Activated CD4-positive, alpha-beta memory T cell treated with anti-CD3 and anti-CD28 coated beads, Interleukin-2, amount 10 ng/mL, durations not matched to agents 7 days and 5 days (primary cell): ENCODE data around the gene RAPGEFL1. TPM values are rescaled to one million over a fixed set of nuclear protein-coding genes. Genes with fewer than 3 reads are reported as not detected.

Source experiments
- total RNA-seq, 2 experiments: library from RNA; stranded (reverse); gene quantifications; one replicate each; pipeline ENCODE4 v1.2.3, GENCODE V29; 2021

The RAPGEFL1 gene
- total RNA-seq, 2 experiments from 2014 or later, result 4.7 to 6.0 TPM

Other genes with a start within 250 kb of the RAPGEFL1 start
- 100 to 1,000 TPM; 104 to 111 TPM for gene ORMDL3, start 249.9 kb upstream of the RAPGEFL1 start, total RNA-seq
- gene LRRC3C, start 249.7 kb upstream of the RAPGEFL1 start, total RNA-seq, result not detected
- under 1 TPM; 0.33 to 0.78 TPM for gene GSDMA, start 214.5 kb upstream of the RAPGEFL1 start, total RNA-seq
- 10 to 100 TPM; 90.3 to 92.2 TPM for gene PSMD3, start 196.7 kb upstream of the RAPGEFL1 start, total RNA-seq
- not detected for gene CSF3, start 162.0 kb upstream of the RAPGEFL1 start, total RNA-seq
- gene MED24, start 123.1 kb upstream of the RAPGEFL1 start, total RNA-seq, result 10 to 100 TPM; 82.2 to 84.2 TPM
- gene THRA, start 114.5 kb upstream of the RAPGEFL1 start, total RNA-seq, result 1 to 10 TPM; 8.4 TPM
- gene NR1D1, start 76.9 kb upstream of the RAPGEFL1 start, total RNA-seq, result 1 to 10 TPM; 5.2 to 5.9 TPM
- 100 to 1,000 TPM; 102 to 103 TPM for gene MSL1, start 55.5 kb upstream of the RAPGEFL1 start, total RNA-seq
- gene CASC3, start 36.9 kb upstream of the RAPGEFL1 start, total RNA-seq, result 10 to 100 TPM; 84.5 to 89.1 TPM
- gene WIPF2, start 41.8 kb downstream of the RAPGEFL1 start, total RNA-seq, result 10 to 100 TPM; 26.0 TPM
- gene CDC6, start 110.4 kb downstream of the RAPGEFL1 start, total RNA-seq, result 10 to 100 TPM; 67.5 to 69.9 TPM
- 10 to 100 TPM; 65.2 to 65.5 TPM for gene RARA, start 131.7 kb downstream of the RAPGEFL1 start, total RNA-seq
- not detected for gene GJD3, start 187.3 kb downstream of the RAPGEFL1 start, total RNA-seq
- 100 to 1,000 TPM; 361 to 373 TPM for gene TOP2A, start 240.4 kb downstream of the RAPGEFL1 start, total RNA-seq